HepG2 (cell line): ENCODE measurements around the gene WDR18. TPM values are rescaled to one million over a fixed set of nuclear protein-coding genes. Genes with fewer than 3 reads are reported as not detected.
A peak's percentile ranks its signal among the peaks of the same experiment; 100 is the strongest.

Source experiments
- ATAC-seq: fragments of 200-7000 bp; cut with Tn5 transposase; 3 replicates; pipeline ENCODE4 v1.9.1; 2020; ENCODE audit warnings: mild to moderate bottlenecking, moderate library complexity
- BruUV-seq: library from RNA; stranded (reverse); fragments of 400-500 nt; replicated peaks from 2 replicates; lab custom pipeline; 2021; lab: Mats Ljungman, UMichigan
- CTCF ChIA-PET: fragments of 300-600 bp; formaldehyde crosslinking; extraction: SDS; loops from one replicate; lab custom pipeline; 2021; ENCODE audit warnings: low total read pairs, inconsistent platforms, low intra/inter-chr PET ratio; lab: Yijun Ruan, JAX
- POLR2A ChIA-PET: fragments of 350-600 bp; sonication (Branson Sonifier 250); formaldehyde crosslinking; loops from one replicate; lab custom pipeline; 2020; ENCODE audit warnings: antibody characterized with exemption, inconsistent platforms; lab: Yijun Ruan, JAX
- DNase-seq: peaks from one replicate; pipeline ENCODE4 v3.0.0-alpha.2; 2015; ENCODE audit warnings: low spot score
- FAIRE-seq: peaks from 3 replicates; lab custom pipeline; 2011; peaks lifted over from hg19 to GRCh38; lab: Jason Lieb, UNC
- H2AFZ ChIP-seq: one replicate; pipeline ENCODE4 v1.6.1; 2011; ENCODE audit warnings: low read length, inconsistent platforms
- H3K27ac ChIP-seq: fragments of 300-600 bp; 3 replicates; pipeline ENCODE4 v1.8.0; 2011; ENCODE audit warnings: mixed run types, mild to moderate bottlenecking, mixed read lengths, low read length, inconsistent platforms; ENCODE audit not compliant: insufficient read depth; ENCODE audit errors: extremely low read length
- H3K27me3 ChIP-seq, 2 experiments: fragments of 200-600 bp in 1 of 2; 2 replicates in 1 of 2; 3 replicates in 1 of 2; pipeline versions ENCODE4 v1.6.0 to v1.8.0; 2011; ENCODE audit warnings: low read length in 2 of 2, mild to moderate bottlenecking in 2 of 2, moderate library complexity in 2 of 2, inconsistent platforms in 1 of 2; ENCODE audit not compliant: insufficient read depth in 2 of 2, control insufficient read depth in 1 of 2
- H3K36me3 ChIP-seq, 2 experiments: fragments of 200-600 bp in 1 of 2; replicated peaks in 1 of 2; 2 replicates in 1 of 2; 3 replicates in 1 of 2; pipeline versions ENCODE4 v1.5.1 to v1.8.0; 2011; ENCODE audit warnings: low read length in 2 of 2, inconsistent platforms in 1 of 2; ENCODE audit not compliant: insufficient read depth in 2 of 2, control insufficient read depth in 1 of 2
- H3K4me1 ChIP-seq: 2 replicates; pipeline ENCODE4 v1.5.1; 2012; ENCODE audit warnings: low read length, inconsistent platforms; ENCODE audit not compliant: insufficient read depth
- H3K4me2 ChIP-seq: 2 replicates; pipeline ENCODE4 v1.6.0; 2011; ENCODE audit warnings: low read depth, low read length, inconsistent platforms
- H3K4me3 ChIP-seq, 3 experiments: fragments of 200-600 bp in 1 of 3; sonication (generic), shearing (Covaris generic) in 1 of 3; replicated peaks in 1 of 3; 2 replicates each; pipeline ENCODE4 v1.5.1; 2011 to 2016; ENCODE audit warnings: low read length in 3 of 3, inconsistent platforms in 2 of 3, low read depth in 2 of 3, mild to moderate bottlenecking in 2 of 3, control low read depth in 1 of 3, mixed read lengths in 1 of 3; ENCODE audit not compliant: insufficient read depth in 1 of 3
- H3K79me2 ChIP-seq: one replicate; pipeline ENCODE4 v1.6.1; 2011; ENCODE audit warnings: low read length, inconsistent platforms; ENCODE audit not compliant: insufficient read depth
- H3K9ac ChIP-seq: 2 replicates; pipeline ENCODE4 v1.6.0; 2011; ENCODE audit warnings: mild to moderate bottlenecking, low read depth, low read length, inconsistent platforms; ENCODE audit not compliant: insufficient read depth
- H3K9me3 ChIP-seq: 2 replicates; pipeline ENCODE4 v1.5.1; 2012; ENCODE audit warnings: mild to moderate bottlenecking, low read length
- H4K20me1 ChIP-seq: 2 replicates; pipeline ENCODE4 v1.6.0; 2011; ENCODE audit warnings: inconsistent platforms, mild to moderate bottlenecking, low read length, moderate library complexity; ENCODE audit not compliant: insufficient read depth
- AGO2 ChIP-seq: fragments of 200-400 bp; formaldehyde crosslinking; optimal IDR thresholded peaks from 2 replicates; pipeline ENCODE3; 2017; ENCODE audit warnings: mild to moderate bottlenecking, low read depth, low read length, moderate library complexity
- POLR2G ChIP-seq: fragments of 200-400 bp; formaldehyde crosslinking; IDR thresholded peaks from 2 replicates; pipeline ENCODE4 v1.6.1; 2018; ENCODE audit warnings: mild to moderate bottlenecking, low read depth, low read length, moderate library complexity
- RBM22 ChIP-seq: fragments of 200-400 bp; formaldehyde crosslinking; optimal IDR thresholded peaks from 2 replicates; pipeline ENCODE3; 2017; ENCODE audit warnings: mild to moderate bottlenecking, low read length, moderate library complexity
- ZBTB38 ChIP-seq: sonication (generic); formaldehyde crosslinking; IDR thresholded peaks from 2 replicates; pipeline ENCODE4 v1.5.1; 2020; ENCODE audit warnings: mild to moderate bottlenecking, missing genetic modification reagents
- ZBTB42 ChIP-seq: sonication (generic); formaldehyde crosslinking; IDR thresholded peaks from 2 replicates; pipeline ENCODE4 v1.5.0; 2020; ENCODE audit warnings: mild to moderate bottlenecking, missing genetic modification reagents
- WGBS: methylation state at CpG from one replicate; pipeline ENCODE4 v1.1.6; 2017; ENCODE audit warnings: low lambda C conversion rate; 5-methylcytosine and 5-hydroxymethylcytosine counted together
- in situ Hi-C: cut with HindIII; loops from 2 replicates; pipeline ENCODE4 v1.10.0; 2017; ENCODE audit warnings: low pct_unique_long_range_greater_than_20kb; ENCODE audit not compliant: extremely low pct_ligation_motif_present
- intact Hi-C: fragments of 100-400 bp; cut with micrococcal nuclease; formaldehyde crosslinking; loops from one replicate; pipeline ENCODE4 v1.10.0; 2022; ENCODE audit not compliant: unreplicated experiment
- polyA plus RNA-seq, 8 experiments: library from polyadenylated mRNA; depleted of rRNA in 3 of 8; stranded (reverse) in 7 of 8; unstranded in 1 of 8; fragments of >200 nt; fragmentation: Illumina TruSeq in 4 of 8; extraction: Trizol in 4 of 8; gene quantifications; 2 replicates each; pipeline versions ENCODE4 v1.2.1 to v1.2.3, GENCODE V29; 2011 to 2016; ENCODE audit warnings: low read depth in 4 of 8, missing spikeins in 1 of 8, mixed read lengths in 1 of 8; ENCODE audit not compliant: insufficient read depth in 1 of 8
- total RNA-seq, 5 experiments: library from RNA; depleted of rRNA; stranded (reverse); fragments of >200 nt; fragmentation: Illumina TruSeq; extraction: Trizol; gene quantifications; 2 replicates each; pipeline ENCODE4 v1.2.3, GENCODE V29; 2016; ENCODE audit warnings: low read depth in 1 of 5
- TF ChIP-seq, protein P1 (sequence below): sonication (generic); formaldehyde crosslinking; IDR thresholded peaks from 2 replicates; pipeline ENCODE4 v1.5.1; 2020; ENCODE audit warnings: mild to moderate bottlenecking, missing genetic modification reagents, moderate library complexity
- TF ChIP-seq, protein P2 (sequence below): sonication (generic); formaldehyde crosslinking; IDR thresholded peaks from 2 replicates; pipeline ENCODE4 v1.4.0; 2020; ENCODE audit warnings: low read depth, missing genetic modification reagents

The WDR18 gene
- total and polyA plus RNA-seq, 2 of the 13 experiments (the other 11 are each of a cell fraction or from before 2014, with no cell fraction given), result 36.4 to 47.6 TPM

DNA sequence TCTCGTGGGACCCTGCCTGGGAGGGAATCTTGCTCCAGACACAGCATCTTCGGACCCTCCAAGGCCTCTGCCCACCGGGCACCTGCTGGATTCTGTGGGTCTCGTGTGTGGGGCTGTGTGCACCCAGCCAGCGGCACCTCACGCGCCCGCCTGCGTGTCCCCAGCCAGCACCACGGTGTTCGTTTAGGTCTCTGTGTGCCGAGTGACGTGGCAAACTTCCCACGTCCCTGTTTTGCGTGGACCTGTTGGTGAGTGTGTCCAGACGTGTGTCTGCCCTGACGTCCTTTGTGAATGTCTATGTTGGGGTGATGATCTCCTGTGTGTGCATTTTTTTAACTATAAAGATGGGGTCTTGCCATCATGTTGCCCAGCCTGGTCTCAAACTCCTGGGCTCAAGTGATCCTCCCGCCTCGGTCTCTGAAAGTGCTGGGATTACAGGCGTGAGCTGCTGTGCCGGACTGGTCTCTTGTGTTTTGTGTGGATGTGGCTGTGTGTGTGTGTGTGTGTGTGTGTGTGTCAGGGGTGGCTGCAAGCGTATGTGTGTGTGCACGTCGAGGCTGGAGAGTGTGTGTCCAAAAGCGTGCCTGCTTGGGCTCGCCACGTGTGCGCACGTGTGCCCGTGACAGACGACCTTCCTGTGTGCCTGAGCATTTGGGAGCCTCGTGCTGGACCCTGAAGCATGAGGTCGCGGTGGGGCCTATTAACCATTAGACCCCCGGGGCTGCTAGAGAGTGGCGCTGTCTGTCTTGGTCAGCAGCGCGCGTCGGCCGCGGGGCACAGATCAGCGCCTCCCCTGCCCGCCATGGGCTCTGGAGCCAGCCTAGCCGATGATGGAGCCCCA, 42.6 kb upstream of the WDR18 start:
- Histone ChIP-seq H3K79me2 (peaks cover 82% of the 10 kb centered on the region), H3K4me1 (peaks cover 43% of the 10 kb centered on the region), H3K27ac (no peak overlapping the region), H4K20me1 (peaks cover 77% of the 10 kb centered on the region; the same call in 1 of the 2 replicates), H3K27me3 (no peaks in the 10 kb centered on the region; a peak in 1 of 5 replicates), H2AFZ (no peak overlapping the region), H3K9ac (no peak overlapping the region), H3K36me3 (peaks cover 27 to 76% of the 10 kb centered on the region in 2 experiments), H3K9me3 (no peaks in the 10 kb centered on the region), H3K4me3 (no peak overlapping the region), H3K4me2 (no peak overlapping the region)
- ChIA-PET POLR2A (interaction anchor here (2.6 kb wide), 1 partner anchor 11 kb away, joined by 18 read pairs; no protein-coding TSS in a partner anchor), CTCF (no interaction called here)
- DNase-seq (no peak), ATAC-seq (no peak), FAIRE-seq (no peak)
- no TSS peak for BruUV-seq
- intact Hi-C loops, result no loop called here
- 97% methylated on average over 25 of the region's 45 CpGs for WGBS
- in situ Hi-C loops, result no loop called here
- TF ChIP-seq, protein P1, sequence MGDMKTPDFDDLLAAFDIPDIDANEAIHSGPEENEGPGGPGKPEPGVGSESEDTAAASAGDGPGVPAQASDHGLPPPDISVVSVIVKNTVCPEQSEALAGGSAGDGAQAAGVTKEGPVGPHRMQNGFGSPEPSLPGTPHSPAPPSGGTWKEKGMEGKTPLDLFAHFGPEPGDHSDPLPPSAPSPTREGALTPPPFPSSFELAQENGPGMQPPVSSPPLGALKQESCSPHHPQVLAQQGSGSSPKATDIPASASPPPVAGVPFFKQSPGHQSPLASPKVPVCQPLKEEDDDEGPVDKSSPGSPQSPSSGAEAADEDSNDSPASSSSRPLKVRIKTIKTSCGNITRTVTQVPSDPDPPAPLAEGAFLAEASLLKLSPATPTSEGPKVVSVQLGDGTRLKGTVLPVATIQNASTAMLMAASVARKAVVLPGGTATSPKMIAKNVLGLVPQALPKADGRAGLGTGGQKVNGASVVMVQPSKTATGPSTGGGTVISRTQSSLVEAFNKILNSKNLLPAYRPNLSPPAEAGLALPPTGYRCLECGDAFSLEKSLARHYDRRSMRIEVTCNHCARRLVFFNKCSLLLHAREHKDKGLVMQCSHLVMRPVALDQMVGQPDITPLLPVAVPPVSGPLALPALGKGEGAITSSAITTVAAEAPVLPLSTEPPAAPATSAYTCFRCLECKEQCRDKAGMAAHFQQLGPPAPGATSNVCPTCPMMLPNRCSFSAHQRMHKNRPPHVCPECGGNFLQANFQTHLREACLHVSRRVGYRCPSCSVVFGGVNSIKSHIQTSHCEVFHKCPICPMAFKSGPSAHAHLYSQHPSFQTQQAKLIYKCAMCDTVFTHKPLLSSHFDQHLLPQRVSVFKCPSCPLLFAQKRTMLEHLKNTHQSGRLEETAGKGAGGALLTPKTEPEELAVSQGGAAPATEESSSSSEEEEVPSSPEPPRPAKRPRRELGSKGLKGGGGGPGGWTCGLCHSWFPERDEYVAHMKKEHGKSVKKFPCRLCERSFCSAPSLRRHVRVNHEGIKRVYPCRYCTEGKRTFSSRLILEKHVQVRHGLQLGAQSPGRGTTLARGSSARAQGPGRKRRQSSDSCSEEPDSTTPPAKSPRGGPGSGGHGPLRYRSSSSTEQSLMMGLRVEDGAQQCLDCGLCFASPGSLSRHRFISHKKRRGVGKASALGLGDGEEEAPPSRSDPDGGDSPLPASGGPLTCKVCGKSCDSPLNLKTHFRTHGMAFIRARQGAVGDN (CRISPR knock-in tag), result peak; percentile 16; the same call in 1 of the 2 replicates
- peak; percentile 11 for TF ChIP-seq AGO2
- no peak for TF ChIP-seq ZBTB42
- TF ChIP-seq ZBTB38 (CRISPR knock-in tag), result peak; percentile 10; the same call in 1 of the 2 replicates
- TF ChIP-seq, protein P2, sequence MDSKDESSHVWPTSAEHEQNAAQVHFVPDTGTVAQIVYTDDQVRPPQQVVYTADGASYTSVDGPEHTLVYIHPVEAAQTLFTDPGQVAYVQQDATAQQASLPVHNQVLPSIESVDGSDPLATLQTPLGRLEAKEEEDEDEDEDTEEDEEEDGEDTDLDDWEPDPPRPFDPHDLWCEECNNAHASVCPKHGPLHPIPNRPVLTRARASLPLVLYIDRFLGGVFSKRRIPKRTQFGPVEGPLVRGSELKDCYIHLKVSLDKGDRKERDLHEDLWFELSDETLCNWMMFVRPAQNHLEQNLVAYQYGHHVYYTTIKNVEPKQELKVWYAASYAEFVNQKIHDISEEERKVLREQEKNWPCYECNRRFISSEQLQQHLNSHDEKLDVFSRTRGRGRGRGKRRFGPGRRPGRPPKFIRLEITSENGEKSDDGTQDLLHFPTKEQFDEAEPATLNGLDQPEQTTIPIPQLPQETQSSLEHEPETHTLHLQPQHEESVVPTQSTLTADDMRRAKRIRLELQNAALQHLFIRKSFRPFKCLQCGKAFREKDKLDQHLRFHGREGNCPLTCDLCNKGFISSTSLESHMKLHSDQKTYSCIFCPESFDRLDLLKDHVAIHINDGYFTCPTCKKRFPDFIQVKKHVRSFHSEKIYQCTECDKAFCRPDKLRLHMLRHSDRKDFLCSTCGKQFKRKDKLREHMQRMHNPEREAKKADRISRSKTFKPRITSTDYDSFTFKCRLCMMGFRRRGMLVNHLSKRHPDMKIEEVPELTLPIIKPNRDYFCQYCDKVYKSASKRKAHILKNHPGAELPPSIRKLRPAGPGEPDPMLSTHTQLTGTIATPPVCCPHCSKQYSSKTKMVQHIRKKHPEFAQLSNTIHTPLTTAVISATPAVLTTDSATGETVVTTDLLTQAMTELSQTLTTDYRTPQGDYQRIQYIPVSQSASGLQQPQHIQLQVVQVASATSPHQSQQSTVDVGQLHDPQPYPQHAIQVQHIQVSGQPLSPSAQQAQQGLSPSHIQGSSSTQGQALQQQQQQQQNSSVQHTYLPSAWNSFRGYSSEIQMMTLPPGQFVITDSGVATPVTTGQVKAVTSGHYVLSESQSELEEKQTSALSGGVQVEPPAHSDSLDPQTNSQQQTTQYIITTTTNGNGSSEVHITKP (CRISPR knock-in tag), result no peak
- peak; percentile 12; the same call in 1 of the 2 replicates for TF ChIP-seq POLR2G
- peak; percentile 24 for TF ChIP-seq RBM22
- TF ChIP-seq, all 625 proteins: peak for 5
